NCI-H2081 treated with DMSO at 0.1 percent for 48 hours (cell line): ENCODE results near the gene RASA2.

Source experiments
- DNase-seq: peaks from one replicate; lab custom pipeline; 2025; lab: John Stamatoyannopoulos, UW

The RASA2 gene

DNA sequence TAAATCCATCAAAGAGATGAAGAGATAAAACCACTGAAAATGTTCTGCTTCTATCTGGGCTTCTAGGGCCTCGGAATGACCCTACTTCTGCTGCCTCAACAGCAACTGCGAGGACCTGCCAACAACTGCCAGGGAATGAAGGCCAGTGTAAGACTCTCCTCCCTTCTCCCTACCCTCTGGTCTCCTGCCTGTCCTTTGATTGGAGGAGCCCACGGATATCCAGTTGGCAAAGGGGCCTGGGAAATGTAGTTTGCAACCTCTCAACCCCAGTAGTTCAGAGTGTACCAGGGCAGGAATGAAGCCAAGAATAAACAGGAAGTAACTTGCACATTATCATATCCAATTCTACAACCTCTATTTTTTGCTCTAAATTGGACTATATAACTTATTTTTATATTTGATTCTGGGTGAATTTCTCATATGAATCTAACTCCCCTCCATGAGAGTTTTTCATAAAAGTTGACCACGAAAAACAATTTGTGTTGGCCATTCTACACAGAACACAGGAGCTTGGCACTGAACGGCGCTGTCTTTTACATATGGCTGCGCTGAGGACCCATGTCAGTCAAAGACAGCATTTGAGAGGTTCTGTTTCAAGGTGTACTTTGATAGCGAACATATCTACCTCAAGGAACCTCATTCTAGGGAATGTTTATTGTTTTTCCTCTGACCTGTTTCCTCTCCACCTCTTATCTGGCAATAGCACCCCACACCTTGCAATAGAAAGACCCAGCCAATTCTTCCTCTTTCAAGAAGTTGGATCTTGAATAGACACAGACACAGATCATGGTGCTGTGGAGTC lies 160.1 kb downstream of the RASA2 start:
- DNase-seq = no peak

DNA sequence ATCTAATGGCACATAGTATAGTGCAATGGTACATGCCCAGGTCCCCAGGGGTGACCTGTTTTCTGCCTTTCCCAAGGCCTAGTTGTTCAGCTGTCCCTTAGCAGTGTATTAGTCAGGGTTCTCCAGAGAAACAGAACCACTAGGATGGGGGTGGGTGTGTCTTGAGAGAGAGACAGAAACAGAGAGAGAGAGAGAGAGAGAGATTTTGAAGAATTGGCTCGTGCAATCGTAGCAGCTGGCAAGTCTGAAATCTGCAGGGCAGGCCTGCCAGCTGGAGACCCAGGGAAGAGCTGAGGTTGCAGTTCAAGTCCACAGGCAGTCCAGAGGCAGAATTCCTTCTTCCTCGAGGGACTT lies 160.7 kb downstream of the RASA2 start:
- DNase-seq = no peak

DNA sequence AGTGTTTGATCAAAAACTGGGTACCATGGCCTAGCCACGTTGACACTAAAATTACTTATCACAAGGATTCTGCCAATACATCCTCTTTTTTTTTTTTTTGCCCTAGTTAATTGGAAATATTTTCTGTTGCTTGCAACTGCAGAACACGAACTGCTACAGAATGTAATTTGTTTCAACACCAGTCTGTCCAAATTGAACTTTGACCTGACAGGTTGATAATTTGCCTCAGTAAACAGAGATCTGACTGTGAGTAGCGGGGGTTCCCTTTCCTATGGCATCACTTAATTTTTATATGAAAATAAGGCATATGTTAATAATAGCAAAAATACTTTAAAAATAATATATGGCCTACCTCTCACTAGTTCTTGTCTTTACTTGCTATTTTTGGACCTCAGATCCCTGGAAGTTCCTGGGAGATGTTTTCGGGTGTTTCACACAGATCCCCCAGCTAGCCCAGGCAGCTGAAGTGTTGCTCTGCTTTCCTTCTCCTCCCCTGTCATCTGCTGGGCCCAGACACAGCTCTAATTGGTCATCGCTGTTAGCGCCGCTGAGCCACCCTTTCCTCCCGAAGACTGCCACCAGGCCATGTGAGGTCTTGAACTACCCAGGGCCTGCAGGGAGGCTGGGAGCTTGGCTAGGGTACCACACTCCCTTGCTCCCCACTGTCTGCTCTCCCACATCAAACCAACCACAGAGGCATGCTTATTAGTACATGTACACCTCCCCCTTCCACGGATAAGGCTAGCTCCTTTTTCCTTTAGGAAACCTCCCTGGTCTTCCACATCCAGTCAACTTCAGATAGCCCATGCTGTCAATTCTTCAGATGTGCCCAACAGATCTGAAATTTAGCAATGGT lies 161.5 kb downstream of the RASA2 start:
- DNase-seq = no peak

DNA sequence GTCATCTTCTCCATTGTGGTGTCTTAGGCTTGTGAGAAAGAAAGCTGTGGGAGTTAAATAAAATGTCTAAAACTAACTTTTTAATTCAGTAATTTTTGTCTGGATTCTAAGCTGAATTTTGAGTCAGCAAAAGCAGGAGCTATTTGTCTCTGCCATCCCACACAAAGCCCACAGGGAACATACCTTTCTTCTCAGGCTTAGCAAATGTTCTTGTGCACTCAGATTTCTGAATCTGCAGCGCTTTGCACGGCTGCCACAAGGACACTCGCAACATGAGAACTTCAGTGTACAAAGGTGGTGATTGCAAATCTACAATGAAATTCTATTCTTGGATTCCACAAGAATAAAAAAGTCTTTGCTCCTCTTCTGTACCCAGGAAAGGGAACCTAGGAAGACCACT lies 163.0 kb downstream of the RASA2 start:
- DNase-seq = no peak

GRCh38 chr3:141650783-141651182 lies 164.0 kb downstream of the RASA2 start:
- no peak for DNase-seq

- no peak for DNase-seq
Measured at GRCh38 chr3:141651409-141651808, 164.6 kb downstream of the RASA2 start.

DNA sequence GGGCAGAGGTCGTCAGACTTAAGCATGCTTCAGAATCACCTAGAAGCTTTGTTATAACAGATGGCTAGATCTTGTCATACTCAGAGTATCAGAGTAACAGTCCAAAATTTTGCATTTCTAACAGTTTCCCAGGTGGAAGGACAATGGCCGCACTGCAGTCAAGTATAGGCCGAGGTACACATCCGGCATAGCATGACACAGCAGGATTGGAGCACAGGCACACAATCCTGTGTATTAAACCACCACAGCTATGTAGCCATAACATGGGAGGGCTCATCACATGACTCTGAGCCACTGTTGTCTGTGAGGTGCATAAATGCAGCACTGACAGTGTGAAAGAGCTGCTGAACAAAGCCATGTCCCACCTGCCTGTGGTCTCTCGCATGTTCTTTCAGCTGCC lies 165.5 kb downstream of the RASA2 start:
- DNase-seq = no peak

DNA sequence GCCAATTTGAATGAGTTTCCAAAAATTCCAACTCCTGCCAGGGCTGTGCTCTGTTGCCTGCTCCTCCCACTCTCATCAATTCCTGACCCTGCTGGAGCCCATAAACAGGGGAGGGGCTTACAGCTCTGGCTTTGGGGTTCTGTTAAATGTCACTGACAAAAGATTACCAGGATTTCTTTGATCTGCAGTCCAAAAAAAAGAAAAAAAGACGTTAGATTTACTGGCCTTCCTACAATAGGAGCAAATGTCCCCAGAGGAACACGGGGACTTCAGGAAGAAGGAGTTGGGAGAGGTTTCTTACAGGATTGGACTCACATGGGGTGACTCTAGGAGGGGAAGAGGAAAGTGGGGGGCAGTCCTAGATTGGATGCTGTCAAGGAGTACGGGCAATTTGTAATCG lies 167.0 kb downstream of the RASA2 start:
- DNase-seq = no peak

GRCh38 chr3:141655801-141656200 lies 169.0 kb downstream of the RASA2 start:
- DNase-seq = no peak

DNA sequence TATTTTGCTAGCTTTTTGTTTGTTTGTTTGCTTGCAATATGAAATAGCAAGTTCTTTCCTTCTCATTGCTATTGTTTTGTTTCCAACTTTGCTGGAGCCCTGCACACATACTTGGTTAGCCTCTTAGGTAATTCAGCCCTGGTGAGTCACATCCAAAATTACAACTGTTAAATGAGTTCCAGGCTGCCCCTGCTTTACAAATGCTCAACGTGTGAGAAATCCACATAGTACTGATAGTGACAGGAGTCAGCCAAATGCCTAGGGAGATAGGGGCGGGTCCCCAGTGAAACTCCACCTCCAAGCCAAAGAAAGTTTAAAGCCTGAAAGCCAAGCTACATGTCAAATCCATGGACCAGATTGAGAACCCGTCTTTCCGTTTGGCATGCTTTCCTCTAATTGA lies 169.9 kb downstream of the RASA2 start:
- DNase-seq = no peak

- DNase-seq = no peak
Measured at GRCh38 chr3:141657516-141657915, 170.7 kb downstream of the RASA2 start.

DNA sequence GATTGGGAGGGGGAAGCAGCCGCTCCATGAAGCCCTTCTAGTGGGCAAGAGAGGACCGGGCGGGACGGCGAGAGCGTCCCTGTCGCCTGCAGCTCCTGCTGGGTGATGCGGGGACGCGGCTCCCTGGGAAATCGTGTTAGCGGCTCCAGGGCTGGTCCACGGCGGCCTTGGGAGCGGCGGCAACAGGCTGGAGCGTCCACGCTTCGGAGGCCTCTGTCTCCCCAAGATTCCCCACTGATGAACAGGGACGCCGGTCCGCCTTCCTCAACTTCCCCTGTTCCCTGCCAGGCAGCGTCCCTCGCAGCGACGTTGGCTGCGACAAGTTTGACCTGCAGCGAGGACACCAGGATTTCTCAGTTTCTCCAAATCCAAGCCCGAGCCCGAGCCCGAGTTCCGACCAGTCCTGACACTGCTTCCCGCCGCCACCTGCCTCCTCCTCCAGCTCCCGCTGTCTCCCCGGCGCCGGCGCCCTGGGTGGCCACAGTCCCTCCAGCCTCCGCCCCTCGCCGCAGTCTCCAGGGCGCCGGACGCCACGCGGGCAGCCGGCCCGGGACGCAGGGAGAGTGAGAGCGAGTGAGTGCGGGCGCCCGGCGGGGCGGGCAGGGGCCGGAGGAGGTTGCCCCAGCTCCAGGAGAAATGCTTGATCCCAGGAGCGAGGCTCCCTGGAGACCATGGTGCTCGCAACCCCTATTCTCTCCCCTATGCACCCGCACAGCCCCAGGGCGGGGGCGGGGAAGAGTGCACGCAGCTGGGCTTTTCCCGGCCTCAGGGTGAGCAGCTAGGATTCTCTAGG lies 173.2 kb downstream of the RASA2 start:
- no peak for DNase-seq

- no peak for DNase-seq
Measured at GRCh38 chr3:141660614-141660947, 173.8 kb downstream of the RASA2 start.

DNA sequence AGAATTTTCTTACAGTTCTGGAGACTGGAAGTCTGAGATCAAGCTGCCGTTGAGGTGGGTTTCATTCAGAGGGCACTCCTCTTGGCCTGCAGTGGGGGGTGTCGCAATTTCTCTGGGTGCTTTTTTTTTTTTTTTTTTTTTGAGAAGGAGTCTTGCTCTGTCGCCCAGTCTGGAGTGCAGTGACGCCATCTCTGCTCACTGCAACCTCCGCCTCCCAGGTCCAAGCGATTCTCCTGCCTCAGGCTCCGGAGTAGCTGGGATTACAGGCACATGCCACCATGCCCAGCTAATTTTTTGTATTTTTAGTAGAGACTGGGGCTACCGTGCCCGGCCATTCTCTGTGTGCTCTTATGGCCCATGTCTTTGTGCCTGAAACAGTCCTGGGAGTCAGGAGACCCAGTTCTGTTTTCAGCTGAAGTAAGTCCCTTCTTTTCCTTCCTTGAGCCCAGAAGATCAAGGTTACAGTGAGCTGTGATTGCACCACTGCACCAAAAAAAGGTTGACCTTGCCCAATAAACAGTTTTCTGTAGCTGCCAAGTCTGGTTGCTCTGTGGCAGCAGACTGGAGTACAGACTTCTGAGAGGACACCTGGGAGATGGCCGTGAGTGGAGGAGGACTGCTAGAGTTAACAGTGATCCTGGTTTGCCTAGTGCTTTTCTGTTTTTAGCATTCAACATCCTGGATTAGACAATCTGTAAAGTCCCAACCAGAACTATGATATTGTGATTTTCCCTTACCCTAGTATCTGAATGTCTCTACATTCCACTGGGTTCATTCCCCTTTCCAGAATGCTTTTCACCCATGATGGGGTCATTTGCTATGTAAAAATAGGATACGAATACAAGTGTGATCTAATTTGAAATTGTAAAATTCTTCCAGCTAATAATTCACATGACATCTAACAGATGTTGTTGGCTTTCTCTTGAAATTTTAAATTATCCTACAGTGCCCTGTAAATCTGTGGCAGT lies 174.7 kb downstream of the RASA2 start:
- no peak for DNase-seq

- no peak for DNase-seq
Measured at GRCh38 chr3:141663993-141664392, 177.2 kb downstream of the RASA2 start.
